ENCODE measurements around the gene CD99L2. TPM values are rescaled to one million over a fixed set of nuclear protein-coding genes. Genes with fewer than 3 reads are reported as not detected.

The CD99L2 gene
- 37.1 TPM for polyA plus RNA-seq (ENCODE audit: insufficient read length)

- DNase-seq = peak; percentile 92
Observed at GRCh38 chrX:150898343-150899190, at the start of gene CD99L2. Gene CD99L2, minus strand, starts transcription at chrX:150898668. Its CDS starts 80 bp downstream, at chrX:150898588.

DNA sequence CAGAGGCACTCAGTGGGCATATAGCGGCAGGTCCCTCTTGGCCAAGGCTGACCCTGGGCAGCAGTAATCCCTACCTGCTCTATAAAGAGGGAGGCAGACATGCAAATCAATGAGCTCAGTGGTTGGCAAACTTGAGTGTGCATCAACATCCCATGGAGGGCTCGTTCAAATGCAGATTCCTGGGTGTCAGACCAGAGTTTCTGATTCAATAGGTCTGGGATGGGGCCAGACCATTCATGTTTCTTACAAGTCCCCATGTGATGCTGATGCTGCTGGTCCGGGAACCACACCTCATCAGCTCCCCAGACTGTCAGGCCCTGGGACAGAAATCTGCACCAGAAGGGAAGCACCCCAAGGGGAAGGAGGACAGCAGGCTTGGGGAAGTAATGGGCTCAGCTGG lies 45.8 kb upstream of the CD99L2 start:
- DNase-seq = no peak

DNA sequence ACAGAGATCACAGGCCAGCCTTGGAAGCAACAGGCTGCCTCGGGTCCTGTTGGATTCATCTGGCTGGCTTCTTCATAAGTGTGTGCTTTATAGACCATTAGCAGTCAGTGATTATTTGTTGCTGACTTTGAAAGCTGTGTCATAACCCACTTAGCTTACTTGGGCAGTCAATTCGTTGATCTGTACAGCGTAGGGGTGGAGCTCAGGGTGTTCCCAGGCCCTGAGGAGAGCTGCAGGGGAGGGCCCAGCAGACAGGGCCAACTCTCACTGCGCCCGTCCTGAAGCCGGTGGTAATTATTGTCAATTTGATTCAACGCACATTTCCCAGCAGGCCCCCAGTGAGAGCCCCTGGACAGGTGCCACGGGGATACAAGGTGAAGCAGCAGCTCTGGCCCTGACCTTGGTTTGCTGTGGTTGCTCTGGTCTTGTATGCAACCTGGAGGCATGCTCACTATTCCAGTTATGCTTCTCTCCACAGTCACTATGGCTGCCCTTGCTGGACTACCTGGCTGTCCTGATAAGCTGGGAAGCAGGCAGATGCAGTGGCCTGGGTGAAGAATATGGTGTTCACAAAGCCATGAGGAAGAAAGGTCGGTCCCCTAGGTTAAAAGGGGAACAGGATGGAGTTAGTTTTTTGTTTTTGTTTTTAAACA lies 44.6 kb upstream of the CD99L2 start:
- no peak for DNase-seq

- DNase-seq = no peak
Observed at GRCh38 chrX:150941580-150941979, 43.1 kb upstream of the CD99L2 start.

GRCh38 chrX:150940844-150941495 lies 42.5 kb upstream of the CD99L2 start:
- no peak for DNase-seq

- DNase-seq = no peak
Observed at GRCh38 chrX:150936556-150936955, 38.1 kb upstream of the CD99L2 start.

- no peak for DNase-seq
Observed at GRCh38 chrX:150935467-150935866, 37.0 kb upstream of the CD99L2 start.

DNA sequence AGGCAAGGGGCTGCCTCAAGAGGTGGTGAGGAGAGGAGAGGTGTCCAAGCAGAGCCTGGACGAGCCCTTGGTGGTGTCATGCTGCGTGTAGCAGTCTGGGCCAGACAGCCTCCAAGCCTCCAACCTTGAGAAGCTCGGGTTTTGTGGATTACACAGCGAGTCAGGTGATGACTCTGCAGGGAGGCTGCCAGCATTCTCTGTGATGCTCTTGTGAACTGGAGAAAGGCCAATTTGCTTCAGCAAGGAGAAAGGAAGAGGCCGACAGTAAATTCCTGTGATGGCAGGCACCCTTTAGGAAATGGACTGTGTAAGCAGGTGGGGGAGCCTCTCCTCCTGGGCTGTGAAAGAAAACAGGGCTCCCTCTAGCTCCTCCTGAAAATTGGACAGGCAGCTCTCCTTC lies 36.0 kb upstream of the CD99L2 start:
- no peak for DNase-seq

GRCh38 chrX:150933945-150934350 lies 35.5 kb upstream of the CD99L2 start:
- no peak for DNase-seq

- no peak for DNase-seq
Observed at GRCh38 chrX:150929058-150929457, 30.6 kb upstream of the CD99L2 start.

DNA sequence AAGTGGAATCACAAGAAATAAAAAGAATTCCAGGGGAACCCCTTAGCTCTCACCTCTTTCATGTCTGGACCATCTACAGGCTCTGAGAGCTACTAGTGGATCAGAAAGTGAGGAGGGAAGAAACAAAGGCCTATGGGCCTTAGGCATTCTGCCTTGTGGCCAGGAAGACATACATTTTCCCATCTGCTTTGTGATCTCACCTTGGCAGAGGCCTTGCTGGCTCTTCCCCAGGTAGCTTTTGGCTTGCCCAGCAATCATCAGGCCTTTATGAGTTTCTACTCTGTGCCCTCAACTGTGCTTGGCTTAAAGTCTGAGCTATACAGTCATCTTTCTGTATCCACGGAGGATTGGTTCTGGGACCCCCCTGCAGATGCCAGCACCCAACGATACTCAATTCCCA lies 28.3 kb upstream of the CD99L2 start:
- DNase-seq = peak; percentile 11

- DNase-seq = no peak
Observed at GRCh38 chrX:150926304-150926703, 27.8 kb upstream of the CD99L2 start.

DNA sequence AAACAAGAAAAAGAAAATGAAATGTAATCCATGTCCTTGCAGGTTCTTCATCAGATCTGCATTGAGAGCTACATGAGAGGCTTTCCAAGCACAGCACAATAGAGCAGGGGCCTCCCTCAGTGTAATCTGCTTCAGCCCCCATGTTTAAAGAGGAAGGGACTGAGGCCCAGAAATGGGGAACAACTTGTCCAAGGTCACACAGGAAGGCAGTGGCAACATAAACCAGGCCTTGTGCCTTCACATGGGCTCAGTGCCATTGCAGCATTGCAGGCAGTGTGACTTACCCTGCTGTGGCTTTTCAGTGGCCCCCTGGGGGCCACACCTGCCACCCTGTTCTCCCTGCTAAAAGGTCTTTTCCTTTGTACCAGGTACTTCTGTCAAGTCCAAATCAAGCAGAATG lies 20.9 kb upstream of the CD99L2 start:
- DNase-seq = no peak

DNA sequence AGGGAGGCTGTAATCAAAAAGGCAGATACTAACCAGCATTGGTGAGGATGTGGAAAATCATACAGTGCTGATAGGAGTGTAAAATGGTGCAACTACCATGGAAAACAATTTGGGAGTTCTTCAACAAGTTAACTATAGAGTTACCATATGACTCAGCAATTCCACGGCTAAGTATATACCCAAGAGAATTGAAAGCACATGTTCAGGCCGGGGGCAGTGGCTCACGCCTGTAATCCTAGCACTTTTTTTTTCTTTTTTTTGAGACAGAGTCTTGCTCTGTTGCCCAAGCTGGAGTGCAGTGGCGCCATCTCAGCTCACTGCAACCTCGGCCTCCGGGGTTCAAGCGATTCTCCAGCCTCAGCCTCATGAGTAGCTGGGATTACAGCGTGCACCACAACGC lies 15.0 kb upstream of the CD99L2 start:
- DNase-seq = no peak

GRCh38 chrX:150907474-150907873 lies 9.0 kb upstream of the CD99L2 start:
- DNase-seq = no peak

- no peak for DNase-seq
Observed at GRCh38 chrX:150906694-150907093, 8.2 kb upstream of the CD99L2 start.

DNA sequence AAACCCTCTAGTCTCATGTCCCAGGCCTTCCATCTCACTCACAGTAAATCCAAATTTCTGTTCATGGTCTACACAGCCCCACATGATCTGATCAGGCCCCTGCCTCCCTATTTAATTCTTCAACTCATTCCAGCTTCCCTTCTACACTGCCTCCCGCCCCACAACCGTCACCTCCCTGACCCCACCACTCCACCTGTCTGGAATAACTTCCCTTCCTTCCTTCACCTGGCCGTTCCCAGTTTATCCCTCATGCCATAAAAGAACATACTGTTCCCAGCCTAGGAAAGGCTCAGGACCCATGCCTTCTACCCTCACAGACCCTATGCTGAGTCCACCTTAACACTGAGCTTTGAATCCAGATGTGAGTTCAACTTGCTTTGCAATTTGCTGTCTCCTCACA lies 6.8 kb upstream of the CD99L2 start:
- no peak for DNase-seq

DNA sequence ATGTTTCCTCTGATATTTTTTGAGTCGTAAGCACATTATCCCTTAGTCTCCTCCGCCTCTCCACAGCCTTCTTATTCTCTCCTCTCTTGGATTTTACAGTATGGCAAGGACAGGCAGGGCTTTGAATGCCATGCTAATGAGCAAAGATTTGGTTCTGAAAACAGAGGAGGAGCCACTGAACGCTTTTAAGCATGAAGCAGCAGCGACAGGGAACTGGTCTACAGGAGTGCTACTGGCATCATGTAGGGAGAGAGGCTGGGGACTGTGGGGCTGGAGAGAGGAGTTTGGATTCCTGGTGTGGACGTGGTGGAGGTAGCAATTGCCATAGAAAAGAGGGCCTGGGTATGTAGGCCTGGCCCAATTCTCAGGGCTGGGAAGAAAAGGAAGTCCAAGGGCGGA lies 4.6 kb upstream of the CD99L2 start:
- no peak for DNase-seq

DNA sequence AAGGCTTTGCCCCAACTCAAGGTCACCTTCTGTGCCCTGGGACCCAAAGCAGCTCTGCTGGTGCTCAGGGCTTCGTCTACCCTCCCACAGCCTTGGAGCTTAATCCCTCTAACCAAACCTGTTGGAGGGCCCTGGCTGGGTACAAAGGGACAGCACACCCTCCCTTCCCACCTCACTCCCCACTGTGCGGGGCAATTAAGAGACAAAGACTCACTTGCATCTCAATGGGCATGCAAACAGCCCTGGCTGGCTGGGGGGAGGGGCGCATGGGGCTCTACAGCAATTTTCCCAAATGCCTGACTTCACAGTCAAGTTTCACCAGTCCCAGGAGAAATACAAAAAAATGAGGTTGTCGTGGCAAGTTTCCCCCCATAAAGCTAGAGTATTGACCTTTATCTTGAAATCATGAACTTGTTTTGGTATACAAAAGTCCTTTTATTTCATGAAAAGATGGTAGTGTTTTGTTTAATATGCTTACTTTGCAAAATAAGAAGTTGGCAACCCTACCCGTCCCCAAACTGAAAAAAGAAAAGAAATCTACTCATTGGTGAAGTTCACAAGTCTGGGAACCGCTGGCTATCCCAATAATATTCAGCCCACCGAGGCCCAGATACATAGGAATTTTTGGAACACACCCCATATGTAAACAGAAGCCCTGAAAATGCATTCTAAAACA lies 4.1 kb upstream of the CD99L2 start:
- DNase-seq = no peak

DNA sequence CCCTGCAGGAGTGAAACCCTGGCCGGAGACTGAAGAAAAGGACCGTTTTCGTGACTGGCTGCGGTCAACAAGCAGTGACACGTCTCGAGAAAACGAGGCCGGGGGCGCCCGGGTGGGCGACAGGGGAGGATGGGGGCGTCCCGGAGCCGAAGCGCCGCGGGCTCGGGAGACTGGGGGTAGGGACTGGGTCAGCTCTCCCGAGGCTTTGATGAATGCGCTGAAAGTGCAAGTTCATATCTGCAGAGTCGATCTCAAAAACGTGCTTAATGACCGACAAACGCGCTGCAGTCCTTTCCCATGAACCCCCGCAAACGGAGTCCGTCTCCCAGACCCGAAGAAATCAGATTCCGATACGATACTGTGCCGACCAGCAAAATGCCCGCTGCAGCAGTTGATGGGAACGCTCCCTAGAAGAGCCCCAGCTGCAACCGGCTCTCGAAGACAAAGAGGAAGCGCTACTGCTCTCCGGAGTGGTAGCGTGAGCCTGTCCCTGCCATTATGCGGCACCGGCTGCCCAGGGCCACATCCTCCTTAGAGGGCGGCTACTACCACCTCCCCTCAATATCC lies 806 bp upstream of the CD99L2 start:
- DNase-seq = peak; percentile 6

DNA sequence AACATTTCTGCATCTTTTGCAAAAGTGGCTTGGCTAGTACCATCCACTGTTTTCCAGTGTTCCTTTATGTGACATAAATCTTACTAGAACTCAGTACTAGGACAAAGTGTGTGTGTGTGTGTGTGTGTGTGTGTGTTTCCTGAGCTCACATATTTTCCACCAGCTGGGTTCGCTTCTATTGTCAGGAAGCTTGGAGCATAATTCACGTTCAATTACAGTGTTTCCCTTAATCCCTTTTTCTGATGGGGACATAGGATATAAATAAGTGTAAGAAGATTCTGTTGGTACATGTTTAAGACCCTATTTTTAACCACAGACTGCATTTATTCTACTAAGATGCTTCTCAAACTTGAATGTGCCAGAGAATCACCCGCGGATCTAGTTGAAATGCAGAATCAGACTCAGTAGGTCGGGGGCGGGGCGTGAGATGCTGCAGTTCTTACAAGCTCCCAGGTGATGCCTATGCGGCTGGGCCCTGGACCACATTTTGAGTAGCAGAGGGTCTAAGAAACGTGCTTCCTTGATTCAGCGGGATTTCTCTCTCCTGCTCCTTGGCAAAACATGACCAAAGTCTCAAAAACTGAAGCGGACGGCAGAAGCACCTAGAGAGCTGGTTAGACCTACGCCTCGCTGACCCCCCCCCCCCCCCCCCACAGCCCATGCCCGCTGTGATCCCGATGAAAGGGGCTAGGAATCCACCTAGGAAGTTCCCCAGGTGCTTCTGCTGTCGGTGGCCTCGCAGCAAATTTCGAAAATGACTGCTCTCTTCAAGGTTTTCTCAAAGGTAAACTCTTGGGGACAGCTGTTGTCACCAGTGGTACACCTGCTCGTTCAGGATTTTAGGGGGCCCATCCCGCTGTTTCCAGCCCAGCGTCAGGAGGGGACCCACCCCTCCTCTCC lies 797 bp downstream of the CD99L2 start:
- no peak for DNase-seq

GRCh38 chrX:150896632-150897031 lies 1.8 kb downstream of the CD99L2 start:
- no peak for DNase-seq

Measured in hindlimb muscle (tissue), 1 donor.